Measurements from ENCODE around the gene ELL.

The ELL gene

GRCh38 chr19:18446145-18446810 lies 75.6 kb downstream of the ELL start:
- Histone ChIP-seq H3K27ac (ENCODE audit: insufficient read depth, low read length, poor library complexity, severe bottlenecking) (no peak overlapping the region), H3K4me1 (ENCODE audit: control insufficient read depth, insufficient read depth, low read length, poor library complexity, severe bottlenecking) (peaks cover 13% of the 10 kb centered on the region), H3K36me3 (ENCODE audit: control insufficient read depth, insufficient read depth, low read length) (peaks cover 71% of the 10 kb centered on the region), H3K27me3 (replicated peaks; ENCODE audit: control insufficient read depth, insufficient read depth, low read length, poor library complexity, severe bottlenecking) (no peaks in the 10 kb centered on the region), H3K9me3 (ENCODE audit: control insufficient read depth, low read length) (no peaks in the 10 kb centered on the region), H3K4me3 (ENCODE audit: insufficient read depth, low read depth, low read length, poor library complexity, severe bottlenecking) (no peak overlapping the region)
- DNase-seq = no peak

- Histone ChIP-seq H3K27ac (ENCODE audit: insufficient read depth, low read length, poor library complexity, severe bottlenecking) (no peak overlapping the region), H3K4me1 (ENCODE audit: control insufficient read depth, insufficient read depth, low read length, poor library complexity, severe bottlenecking) (peaks cover 9% of the 10 kb centered on the region), H3K27me3 (replicated peaks; ENCODE audit: control insufficient read depth, insufficient read depth, low read length, poor library complexity, severe bottlenecking) (no peaks in the 10 kb centered on the region), H3K9me3 (ENCODE audit: control insufficient read depth, low read length) (no peaks in the 10 kb centered on the region), H3K36me3 (ENCODE audit: control insufficient read depth, insufficient read depth, low read length) (peaks cover 64% of the 10 kb centered on the region), H3K4me3 (ENCODE audit: insufficient read depth, low read depth, low read length, poor library complexity, severe bottlenecking) (no peak overlapping the region)
- DNase-seq = no peak
Measured at GRCh38 chr19:18445262-18445948, 76.5 kb downstream of the ELL start.

GRCh38 chr19:18444513-18444912 lies 77.4 kb downstream of the ELL start:
- DNase-seq = no peak
- Histone ChIP-seq H3K4me1 (ENCODE audit: control insufficient read depth, insufficient read depth, low read length, poor library complexity, severe bottlenecking) (peaks cover 9% of the 10 kb centered on the region), H3K9me3 (ENCODE audit: control insufficient read depth, low read length) (no peaks in the 10 kb centered on the region), H3K27ac (ENCODE audit: insufficient read depth, low read length, poor library complexity, severe bottlenecking) (no peak overlapping the region), H3K4me3 (ENCODE audit: insufficient read depth, low read depth, low read length, poor library complexity, severe bottlenecking) (no peak overlapping the region), H3K27me3 (replicated peaks; ENCODE audit: control insufficient read depth, insufficient read depth, low read length, poor library complexity, severe bottlenecking) (no peaks in the 10 kb centered on the region), H3K36me3 (ENCODE audit: control insufficient read depth, insufficient read depth, low read length) (peaks cover 55% of the 10 kb centered on the region)

DNA sequence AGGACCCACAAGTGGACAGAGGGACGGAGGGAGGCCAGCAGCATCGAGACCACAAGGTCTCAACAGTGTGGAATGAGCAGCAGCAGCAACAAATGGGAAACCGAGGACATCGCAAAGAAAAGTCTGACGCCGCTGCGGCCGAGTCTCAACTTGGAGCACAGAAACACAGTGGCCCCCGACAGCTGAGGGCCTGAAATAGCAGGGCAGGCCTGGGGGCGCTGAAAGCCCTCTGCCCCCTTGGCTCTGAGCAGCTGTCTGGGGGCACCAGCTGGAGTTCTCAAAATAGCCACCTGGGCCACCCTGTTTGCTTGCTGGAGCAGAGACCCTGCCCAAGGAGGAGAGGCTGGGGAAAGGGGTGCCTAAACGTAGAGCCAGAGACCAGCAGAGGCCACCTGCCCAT lies 78.0 kb downstream of the ELL start:
- no peak for DNase-seq

GRCh38 chr19:18443406-18443805 lies 78.5 kb downstream of the ELL start:
- no peak for DNase-seq
- H3K9me3 ChIP-seq (ENCODE audit: control insufficient read depth, low read length) = no peaks in the 10 kb centered on the region
- H3K4me1 ChIP-seq (ENCODE audit: control insufficient read depth, insufficient read depth, low read length, poor library complexity, severe bottlenecking) = peaks cover 10% of the 10 kb centered on the region
- no peak overlapping the region for H3K27ac ChIP-seq (ENCODE audit: insufficient read depth, low read length, poor library complexity, severe bottlenecking)
- H3K27me3 ChIP-seq (replicated peaks; ENCODE audit: control insufficient read depth, insufficient read depth, low read length, poor library complexity, severe bottlenecking) = no peaks in the 10 kb centered on the region
- H3K36me3 ChIP-seq (ENCODE audit: control insufficient read depth, insufficient read depth, low read length) = peaks cover 44% of the 10 kb centered on the region
- no peak overlapping the region for H3K4me3 ChIP-seq (ENCODE audit: insufficient read depth, low read depth, low read length, poor library complexity, severe bottlenecking)

More for the DNA sequence above, 78.0 kb downstream of the ELL start:
- Histone ChIP-seq H3K4me1 (ENCODE audit: control insufficient read depth, insufficient read depth, low read length, poor library complexity, severe bottlenecking) (peaks cover 9% of the 10 kb centered on the region), H3K27ac (ENCODE audit: insufficient read depth, low read length, poor library complexity, severe bottlenecking) (no peak overlapping the region), H3K27me3 (replicated peaks; ENCODE audit: control insufficient read depth, insufficient read depth, low read length, poor library complexity, severe bottlenecking) (no peaks in the 10 kb centered on the region), H3K36me3 (ENCODE audit: control insufficient read depth, insufficient read depth, low read length) (peaks cover 48% of the 10 kb centered on the region), H3K9me3 (ENCODE audit: control insufficient read depth, low read length) (no peaks in the 10 kb centered on the region), H3K4me3 (ENCODE audit: insufficient read depth, low read depth, low read length, poor library complexity, severe bottlenecking) (no peak overlapping the region)

DNA sequence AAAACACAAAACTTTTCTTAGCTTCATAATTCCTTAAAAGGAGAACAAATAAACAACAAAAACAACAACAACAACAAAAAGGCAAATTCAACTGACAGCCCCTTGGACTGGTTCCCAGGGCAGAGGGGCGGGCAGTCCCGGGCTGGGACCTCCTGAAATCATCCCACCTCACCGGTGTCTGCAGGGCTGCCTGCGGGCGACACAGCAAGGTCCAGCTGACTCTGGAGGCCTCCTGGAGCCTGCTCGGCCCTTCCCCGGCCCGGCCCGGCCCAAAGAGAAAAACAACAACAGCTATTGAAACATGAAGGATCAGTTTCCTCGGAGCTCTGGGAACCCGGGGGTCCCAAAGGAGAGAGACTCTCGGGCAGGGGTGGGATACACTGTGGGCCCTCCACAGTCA lies 78.9 kb downstream of the ELL start:
- no peak for DNase-seq
- no peaks in the 10 kb centered on the region for H3K9me3 ChIP-seq (ENCODE audit: control insufficient read depth, low read length)
- peaks cover 40% of the 10 kb centered on the region for H3K36me3 ChIP-seq (ENCODE audit: control insufficient read depth, insufficient read depth, low read length)
- no peaks in the 10 kb centered on the region for H3K27me3 ChIP-seq (replicated peaks; ENCODE audit: control insufficient read depth, insufficient read depth, low read length, poor library complexity, severe bottlenecking)
- H3K4me3 ChIP-seq (ENCODE audit: insufficient read depth, low read depth, low read length, poor library complexity, severe bottlenecking) = no peak overlapping the region
- H3K4me1 ChIP-seq (ENCODE audit: control insufficient read depth, insufficient read depth, low read length, poor library complexity, severe bottlenecking) = peaks cover 13% of the 10 kb centered on the region
- no peak overlapping the region for H3K27ac ChIP-seq (ENCODE audit: insufficient read depth, low read length, poor library complexity, severe bottlenecking)

- no peaks in the 10 kb centered on the region for H3K27me3 ChIP-seq (replicated peaks; ENCODE audit: control insufficient read depth, insufficient read depth, low read length, poor library complexity, severe bottlenecking)
- DNase-seq = peak; percentile 42 to 63 (median 51)
- no peak overlapping the region for H3K27ac ChIP-seq (ENCODE audit: insufficient read depth, low read length, poor library complexity, severe bottlenecking)
- H3K9me3 ChIP-seq (ENCODE audit: control insufficient read depth, low read length) = no peaks in the 10 kb centered on the region
- peaks cover 14% of the 10 kb centered on the region for H3K4me1 ChIP-seq (ENCODE audit: control insufficient read depth, insufficient read depth, low read length, poor library complexity, severe bottlenecking)
- H3K4me3 ChIP-seq (ENCODE audit: insufficient read depth, low read depth, low read length, poor library complexity, severe bottlenecking) = no peak overlapping the region
- peaks cover 37% of the 10 kb centered on the region for H3K36me3 ChIP-seq (ENCODE audit: control insufficient read depth, insufficient read depth, low read length)
Measured at GRCh38 chr19:18441804-18442788, 79.8 kb downstream of the ELL start.

GRCh38 chr19:18440936-18441803 lies 80.7 kb downstream of the ELL start:
- Histone ChIP-seq H3K36me3 (ENCODE audit: control insufficient read depth, insufficient read depth, low read length) (peaks cover 27% of the 10 kb centered on the region), H3K9me3 (ENCODE audit: control insufficient read depth, low read length) (no peaks in the 10 kb centered on the region), H3K27me3 (replicated peaks; ENCODE audit: control insufficient read depth, insufficient read depth, low read length, poor library complexity, severe bottlenecking) (no peaks in the 10 kb centered on the region), H3K27ac (ENCODE audit: insufficient read depth, low read length, poor library complexity, severe bottlenecking) (no peak overlapping the region), H3K4me3 (ENCODE audit: insufficient read depth, low read depth, low read length, poor library complexity, severe bottlenecking) (no peak overlapping the region), H3K4me1 (ENCODE audit: control insufficient read depth, insufficient read depth, low read length, poor library complexity, severe bottlenecking) (peaks cover 23% of the 10 kb centered on the region)
- no peak for DNase-seq

GRCh38 chr19:18440415-18440877 lies 81.4 kb downstream of the ELL start:
- H3K4me1 ChIP-seq (ENCODE audit: control insufficient read depth, insufficient read depth, low read length, poor library complexity, severe bottlenecking) = peaks cover 24% of the 10 kb centered on the region
- H3K9me3 ChIP-seq (ENCODE audit: control insufficient read depth, low read length) = no peaks in the 10 kb centered on the region
- peak in 2 of 3 donors; percentile 26 for DNase-seq
- H3K27me3 ChIP-seq (replicated peaks; ENCODE audit: control insufficient read depth, insufficient read depth, low read length, poor library complexity, severe bottlenecking) = no peaks in the 10 kb centered on the region
- H3K27ac ChIP-seq (ENCODE audit: insufficient read depth, low read length, poor library complexity, severe bottlenecking) = no peak overlapping the region
- no peak overlapping the region for H3K4me3 ChIP-seq (ENCODE audit: insufficient read depth, low read depth, low read length, poor library complexity, severe bottlenecking)
- H3K36me3 ChIP-seq (ENCODE audit: control insufficient read depth, insufficient read depth, low read length) = peaks cover 20% of the 10 kb centered on the region

All from effector memory CD4-positive, alpha-beta T cell (primary cell).